Peyer's patch (tissue), 4 donors: ENCODE measurements around the gene TSPAN16.

ENCODE experiments used
- POLR2A ChIP-seq, 2 donors: fragments of 450-650 bp; IDR thresholded peaks; one replicate each; pipeline ENCODE4 v1.5.1; 2017; ENCODE audit warnings: antibody characterized with exemption in 2 of 2, mild to moderate bottlenecking in 2 of 2, moderate library complexity in 2 of 2
- TF ChIP-seq, protein P1 (sequence below), 6 experiments: fragments of 450-650 bp in 4 of 6; fragments of 200-600 bp in 2 of 6; sonication (generic) in 1 of 6; IDR thresholded peaks; one replicate each; pipeline ENCODE4 v1.5.1; 2017 to 2019; ENCODE audit warnings: antibody characterized with exemption in 6 of 6, mild to moderate bottlenecking in 3 of 6, moderate library complexity in 1 of 6

DNA sequence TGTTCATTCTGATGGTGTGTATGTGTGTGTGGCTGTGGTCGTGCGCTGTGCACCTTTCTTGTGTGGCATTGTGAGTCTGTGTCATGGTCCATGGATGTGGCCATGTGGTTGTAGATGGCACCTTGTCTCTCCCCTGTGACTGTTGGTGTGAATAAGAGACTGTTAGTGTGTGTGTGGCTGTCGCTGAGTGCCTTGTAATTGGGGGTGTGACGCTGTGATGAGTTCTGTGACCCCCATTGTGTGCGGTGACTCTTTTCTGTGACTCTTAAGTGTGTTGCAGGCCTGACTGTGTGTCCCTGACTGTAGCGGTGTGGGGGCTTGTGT is 60.1 kb downstream of the TSPAN16 start:
- TF ChIP-seq, protein P1, sequence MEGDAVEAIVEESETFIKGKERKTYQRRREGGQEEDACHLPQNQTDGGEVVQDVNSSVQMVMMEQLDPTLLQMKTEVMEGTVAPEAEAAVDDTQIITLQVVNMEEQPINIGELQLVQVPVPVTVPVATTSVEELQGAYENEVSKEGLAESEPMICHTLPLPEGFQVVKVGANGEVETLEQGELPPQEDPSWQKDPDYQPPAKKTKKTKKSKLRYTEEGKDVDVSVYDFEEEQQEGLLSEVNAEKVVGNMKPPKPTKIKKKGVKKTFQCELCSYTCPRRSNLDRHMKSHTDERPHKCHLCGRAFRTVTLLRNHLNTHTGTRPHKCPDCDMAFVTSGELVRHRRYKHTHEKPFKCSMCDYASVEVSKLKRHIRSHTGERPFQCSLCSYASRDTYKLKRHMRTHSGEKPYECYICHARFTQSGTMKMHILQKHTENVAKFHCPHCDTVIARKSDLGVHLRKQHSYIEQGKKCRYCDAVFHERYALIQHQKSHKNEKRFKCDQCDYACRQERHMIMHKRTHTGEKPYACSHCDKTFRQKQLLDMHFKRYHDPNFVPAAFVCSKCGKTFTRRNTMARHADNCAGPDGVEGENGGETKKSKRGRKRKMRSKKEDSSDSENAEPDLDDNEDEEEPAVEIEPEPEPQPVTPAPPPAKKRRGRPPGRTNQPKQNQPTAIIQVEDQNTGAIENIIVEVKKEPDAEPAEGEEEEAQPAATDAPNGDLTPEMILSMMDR (IDR thresholded peaks at IDR 0.05), result no peak
- TF ChIP-seq POLR2A (IDR thresholded peaks at IDR 0.05), result no peak
